ENCODE results near the gene HHEX. TPM values are rescaled to one million over a fixed set of nuclear protein-coding genes. Genes with fewer than 3 reads are reported as not detected.

The HHEX gene
- 0.31 TPM for polyA plus RNA-seq (2012; ENCODE audit: insufficient read length, low read depth)

- TF ChIP-seq TAF1 (IDR thresholded peaks at IDR 0.05; ENCODE audit: borderline replicate concordance, insufficient read depth, low read length): no peak
- TF ChIP-seq POLR2AphosphoS5 (IDR thresholded peaks at IDR 0.05; ENCODE audit: low read depth, low read length): no peak
- no peak for TF ChIP-seq FOXP2 (optimal IDR thresholded peaks at IDR 0.05; ENCODE audit: borderline replicate concordance, extremely low read depth, extremely low read length, insufficient read depth)
- TF ChIP-seq SIN3A (IDR thresholded peaks at IDR 0.05; ENCODE audit: borderline replicate concordance, insufficient read depth, low read length): no peak
- no peak for TF ChIP-seq REST (IDR thresholded peaks at IDR 0.05; ENCODE audit: insufficient read depth in 1 of 2, low read depth in 2 of 2, low read length in 2 of 2)
Observed at GRCh38 chr10:92689663-92690210, at the start of gene HHEX. HHEX (plus strand) TSS chr10:92689955; CDS start chr10:92689987, 32 bp downstream.

GRCh38 chr10:92640107-92640506, 49.6 kb upstream of the HHEX start:
- TF ChIP-seq FOXP2 (optimal IDR thresholded peaks at IDR 0.05; ENCODE audit: borderline replicate concordance, extremely low read depth, extremely low read length, insufficient read depth) (no peak), REST (IDR thresholded peaks at IDR 0.05; ENCODE audit: insufficient read depth in 1 of 2, low read depth in 2 of 2, low read length in 2 of 2) (no peak), POLR2AphosphoS5 (IDR thresholded peaks at IDR 0.05; ENCODE audit: low read depth, low read length) (no peak), SIN3A (IDR thresholded peaks at IDR 0.05; ENCODE audit: borderline replicate concordance, insufficient read depth, low read length) (no peak), TAF1 (IDR thresholded peaks at IDR 0.05; ENCODE audit: borderline replicate concordance, insufficient read depth, low read length) (no peak)

GRCh38 chr10:92641492-92641891, 48.3 kb upstream of the HHEX start:
- no peak for TF ChIP-seq TAF1 (IDR thresholded peaks at IDR 0.05; ENCODE audit: borderline replicate concordance, insufficient read depth, low read length)
- TF ChIP-seq REST (IDR thresholded peaks at IDR 0.05; ENCODE audit: insufficient read depth in 1 of 2, low read depth in 2 of 2, low read length in 2 of 2): no peak
- no peak for TF ChIP-seq FOXP2 (optimal IDR thresholded peaks at IDR 0.05; ENCODE audit: borderline replicate concordance, extremely low read depth, extremely low read length, insufficient read depth)
- no peak for TF ChIP-seq SIN3A (IDR thresholded peaks at IDR 0.05; ENCODE audit: borderline replicate concordance, insufficient read depth, low read length)
- TF ChIP-seq POLR2AphosphoS5 (IDR thresholded peaks at IDR 0.05; ENCODE audit: low read depth, low read length): no peak

- TF ChIP-seq TAF1 (IDR thresholded peaks at IDR 0.05; ENCODE audit: borderline replicate concordance, insufficient read depth, low read length) (no peak), SIN3A (IDR thresholded peaks at IDR 0.05; ENCODE audit: borderline replicate concordance, insufficient read depth, low read length) (no peak), FOXP2 (optimal IDR thresholded peaks at IDR 0.05; ENCODE audit: borderline replicate concordance, extremely low read depth, extremely low read length, insufficient read depth) (no peak), POLR2AphosphoS5 (IDR thresholded peaks at IDR 0.05; ENCODE audit: low read depth, low read length) (no peak), REST (IDR thresholded peaks at IDR 0.05; ENCODE audit: insufficient read depth in 1 of 2, low read depth in 2 of 2, low read length in 2 of 2) (no peak)
Observed at GRCh38 chr10:92644921-92645320, 44.8 kb upstream of the HHEX start.
